Right renal pelvis (tissue), 4 donors: ENCODE results near the gene HECA. TPM values are rescaled to one million over a fixed set of nuclear protein-coding genes. Genes with fewer than 3 reads are reported as not detected.
"Not testable (repeated sequence)": the region's sequence is repeated elsewhere in the genome, so short reads cannot be mapped to it uniquely, and the experiment has no call there.

Experiments
- DNase-seq, 4 donors: peaks; one replicate each; pipeline ENCODE4 v3.0.0-alpha.2; 2013; ENCODE audit warnings: low read depth in 4 of 4, low spot score in 3 of 4, missing footprints in 1 of 4
- polyA plus RNA-seq, 4 donors: library from polyadenylated mRNA; unstranded; fragments of 120-200 nt; gene quantifications; one replicate each; pipeline ENCODE4 v1.2.1, GENCODE V29; 2013; ENCODE audit not compliant: insufficient read length in 4 of 4

Gene HECA
- polyA plus RNA-seq, 4 donors, result 14.3 to 19.6 (median 17.1) TPM

DNA sequence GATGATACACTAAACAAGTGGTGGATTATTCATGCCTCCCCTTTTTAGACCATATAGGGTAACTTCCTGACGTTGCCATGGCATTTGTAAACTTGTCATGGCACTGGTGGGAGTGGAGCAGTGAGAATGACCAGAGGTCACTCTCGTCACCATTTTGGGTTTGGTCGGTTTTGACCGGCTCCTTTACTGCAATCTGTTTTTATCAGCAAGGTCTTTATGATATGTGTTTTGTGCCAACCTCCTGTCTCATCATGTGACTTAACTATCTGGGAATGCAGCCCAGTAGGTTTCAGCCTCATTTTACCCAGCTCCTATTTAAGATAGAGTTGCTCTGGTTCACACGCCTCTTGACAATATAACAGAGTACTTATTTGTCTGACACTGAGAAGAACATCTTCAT, 22.2 kb downstream of the HECA start:
- DNase-seq, result not testable (repeated sequence)

DNA sequence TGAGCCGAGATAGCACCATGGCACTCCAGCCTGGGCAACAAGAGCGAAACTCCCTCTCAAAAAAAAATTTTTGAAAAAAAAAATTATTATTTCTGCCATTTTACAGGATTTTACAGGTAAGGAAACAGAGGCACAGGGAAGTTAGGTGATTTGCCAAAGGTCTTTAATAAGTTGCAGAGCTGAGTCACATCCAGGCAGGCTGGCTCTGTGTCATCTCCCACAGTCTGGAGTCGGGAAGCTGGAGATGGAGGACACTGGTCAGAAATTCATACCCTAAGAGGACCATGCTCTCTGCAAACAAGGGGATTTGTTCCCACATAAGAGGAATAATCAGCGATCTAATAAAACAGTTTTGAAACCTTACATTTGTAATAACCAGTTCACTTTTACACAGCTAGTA, 24.1 kb downstream of the HECA start:
- no peak for DNase-seq

- DNase-seq, result no peak
Measured at GRCh38 chr6:139161169-139161568, 26.3 kb downstream of the HECA start.

- DNase-seq, result no peak
Measured at GRCh38 chr6:139161817-139162284, 27.0 kb downstream of the HECA start.

- DNase-seq, result no peak
Measured at GRCh38 chr6:139164001-139164400, 29.1 kb downstream of the HECA start.

DNA sequence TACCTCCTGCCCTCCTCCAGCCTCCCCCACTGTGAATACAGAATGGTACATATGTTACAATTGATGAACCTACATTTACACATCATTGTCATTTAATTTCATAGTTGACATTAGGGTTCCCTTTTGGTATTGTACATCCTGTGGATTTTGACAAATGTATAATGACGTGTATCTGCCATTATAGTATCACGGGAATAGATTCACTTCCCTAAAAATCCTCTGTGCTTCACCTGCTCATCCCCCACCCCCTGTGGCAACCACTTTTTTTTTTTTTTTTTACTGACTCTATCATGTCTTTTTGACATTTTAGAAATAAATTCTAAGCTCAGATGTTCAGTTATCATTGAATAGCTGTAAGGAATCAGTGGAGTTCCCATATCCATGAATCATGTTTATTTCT, 30.4 kb downstream of the HECA start:
- no peak for DNase-seq

DNA sequence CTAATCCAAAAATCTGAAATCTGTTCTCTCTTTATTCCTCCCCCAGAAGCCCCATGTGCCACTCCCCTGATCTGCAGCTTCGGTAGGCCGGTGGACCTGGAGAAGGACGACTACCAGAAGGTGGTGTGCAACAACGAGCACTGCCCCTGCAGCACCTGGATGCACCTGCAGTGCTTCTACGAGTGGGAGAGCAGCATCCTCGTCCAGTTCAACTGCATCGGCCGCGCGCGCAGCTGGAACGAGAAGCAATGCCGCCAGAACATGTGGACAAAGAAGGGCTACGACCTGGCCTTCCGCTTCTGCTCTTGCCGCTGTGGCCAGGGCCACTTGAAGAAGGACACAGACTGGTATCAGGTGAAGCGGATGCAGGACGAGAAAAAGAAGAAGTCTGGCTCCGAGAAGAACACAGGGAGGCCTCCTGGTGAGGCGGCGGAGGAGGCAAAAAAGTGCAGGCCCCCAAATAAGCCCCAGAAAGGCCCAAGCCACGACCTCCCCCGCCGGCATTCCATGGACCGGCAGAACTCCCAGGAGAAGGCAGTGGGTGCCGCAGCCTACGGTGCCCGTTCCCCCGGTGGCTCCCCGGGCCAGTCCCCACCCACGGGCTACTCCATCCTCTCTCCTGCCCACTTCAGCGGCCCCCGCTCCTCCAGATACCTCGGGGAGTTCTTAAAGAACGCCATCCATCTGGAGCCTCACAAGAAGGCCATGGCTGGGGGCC, 31.5 kb downstream of the HECA start:
- no peak for DNase-seq

DNA sequence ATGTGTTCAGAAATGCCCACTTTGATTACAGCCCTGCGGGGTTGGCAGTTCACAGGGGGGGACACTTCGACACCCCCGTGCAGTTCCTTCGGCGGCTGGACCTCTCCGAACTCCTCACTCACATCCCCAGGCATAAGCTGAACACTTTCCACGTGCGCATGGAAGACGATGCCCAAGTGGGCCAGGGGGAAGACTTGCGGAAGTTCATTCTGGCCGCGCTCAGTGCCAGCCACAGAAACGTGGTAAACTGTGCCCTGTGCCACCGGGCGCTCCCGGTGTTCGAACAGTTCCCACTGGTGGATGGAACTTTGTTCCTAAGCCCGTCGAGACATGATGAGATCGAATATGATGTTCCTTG, 32.1 kb downstream of the HECA start:
- DNase-seq, result no peak

- no peak for DNase-seq
Measured at GRCh38 chr6:139172151-139172550, 37.3 kb downstream of the HECA start.

GRCh38 chr6:139172567-139172966, 37.7 kb downstream of the HECA start:
- no peak for DNase-seq

- DNase-seq, result no peak
Measured at GRCh38 chr6:139173172-139173571, 38.3 kb downstream of the HECA start.

DNA sequence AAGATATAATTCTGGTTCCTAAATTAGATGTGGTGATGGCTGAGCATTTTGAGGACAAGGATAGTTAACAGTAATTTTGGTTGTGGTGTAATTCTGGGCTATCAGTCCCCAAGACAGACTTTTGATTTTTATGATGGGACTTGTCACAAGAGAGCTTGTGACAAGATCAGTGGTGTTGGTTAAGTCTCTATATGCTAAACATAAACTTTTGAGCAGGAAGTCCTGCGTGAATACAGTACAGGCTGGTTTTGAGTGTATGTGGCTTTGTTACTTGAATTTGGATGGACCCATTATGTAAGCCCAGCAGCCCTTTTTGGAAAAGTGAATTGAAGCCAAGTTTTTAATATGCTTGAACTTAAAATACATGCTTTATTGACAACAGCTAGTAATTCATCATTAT, 38.9 kb downstream of the HECA start:
- DNase-seq, result no peak

DNA sequence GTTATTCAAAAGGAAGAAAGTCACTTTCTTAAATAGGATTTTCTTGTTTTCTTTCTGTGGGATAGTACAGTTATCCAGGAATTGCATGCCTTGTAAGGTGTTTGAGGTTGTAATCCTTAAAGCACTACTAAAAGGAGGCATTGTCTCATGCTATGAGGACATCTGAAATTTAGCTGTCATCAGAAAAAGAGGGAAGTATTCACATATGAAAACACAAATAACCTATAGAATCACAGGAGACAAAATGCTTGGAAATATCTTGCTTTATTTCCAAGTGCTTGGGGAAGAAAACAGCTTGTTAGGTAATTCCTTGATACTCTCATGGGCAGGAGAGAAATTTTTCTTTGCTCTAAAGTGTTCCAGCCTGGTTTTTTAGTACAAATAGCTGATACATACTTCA, 40.1 kb downstream of the HECA start:
- DNase-seq, result no peak

- no peak for DNase-seq
Measured at GRCh38 chr6:139175389-139175948, 40.6 kb downstream of the HECA start.

- no peak for DNase-seq
Measured at GRCh38 chr6:139181236-139181635, 46.4 kb downstream of the HECA start.

- DNase-seq, result no peak
Measured at GRCh38 chr6:139184047-139184446, 49.2 kb downstream of the HECA start.

GRCh38 chr6:139184459-139184858, 49.6 kb downstream of the HECA start:
- DNase-seq, result no peak

GRCh38 chr6:139186242-139186641, 51.4 kb downstream of the HECA start:
- DNase-seq, result no peak

- no peak for DNase-seq
Measured at GRCh38 chr6:139186692-139187091, 51.8 kb downstream of the HECA start.

GRCh38 chr6:139187489-139187888, 52.6 kb downstream of the HECA start:
- DNase-seq, result no peak

- no peak for DNase-seq
Measured at GRCh38 chr6:139189665-139190064, 54.8 kb downstream of the HECA start.

DNA sequence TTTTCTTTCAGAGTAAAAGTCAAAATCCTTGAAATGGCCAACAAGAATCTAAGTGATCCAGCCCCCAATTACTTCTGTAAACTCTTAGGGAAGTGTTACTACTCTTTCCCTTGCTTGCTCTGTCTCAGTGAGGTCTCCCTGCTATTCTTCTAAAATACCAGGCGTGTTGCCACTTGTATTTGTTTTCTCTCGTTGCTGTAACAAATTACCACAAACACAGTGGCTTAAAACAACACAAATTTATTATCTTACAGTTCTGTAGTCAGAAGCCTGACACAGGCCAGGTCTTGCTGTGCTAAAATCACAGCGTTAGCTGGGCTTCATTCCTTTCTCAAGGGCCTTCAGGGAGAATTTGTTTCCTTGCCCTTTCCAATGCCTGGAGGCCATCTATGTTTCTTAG, 59.9 kb downstream of the HECA start:
- DNase-seq, result no peak
